Left ventricle myocardium inferior (tissue), 1 donor: Measurements from ENCODE around the gene MAMDC2. TPM values are rescaled to one million over a fixed set of nuclear protein-coding genes. Genes with fewer than 3 reads are reported as not detected.

Experiments
- DNase-seq: peaks from one replicate; pipeline ENCODE4 v3.0.0-alpha.2; 2020
- H3K27ac ChIP-seq: fragments of 200-600 bp; replicated peaks from 2 replicates; pipeline ENCODE4 v1.8.0; 2021
- H3K27me3 ChIP-seq: fragments of 200-600 bp; 2 replicates; pipeline ENCODE4 v1.8.0; 2021; ENCODE audit warnings: low read depth
- H3K36me3 ChIP-seq: fragments of 200-600 bp; 2 replicates; pipeline ENCODE4 v1.8.0; 2021
- H3K4me1 ChIP-seq: fragments of 200-600 bp; 2 replicates; pipeline ENCODE4 v1.8.0; 2021
- H3K4me3 ChIP-seq: fragments of 200-600 bp; 2 replicates; pipeline ENCODE4 v1.8.0; 2021; ENCODE audit warnings: mild to moderate bottlenecking, moderate library complexity
- H3K9me3 ChIP-seq: fragments of 200-600 bp; replicated peaks from 2 replicates; pipeline ENCODE4 v1.8.0; 2021
- CTCF ChIP-seq: fragments of 200-600 bp; IDR thresholded peaks from 2 replicates; pipeline ENCODE4 v1.8.0; 2021; ENCODE audit warnings: antibody characterized with exemption, mild to moderate bottlenecking, borderline replicate concordance
- intact Hi-C: fragments of 100-400 bp; cut with micrococcal nuclease; formaldehyde crosslinking; loops from one replicate; pipeline ENCODE4 v1.11.0; 2022
- long read RNA-seq: library from polyadenylated mRNA; unstranded; transcript quantifications from one replicate; pipeline ENCODE4 v2.0.0, GENCODE V29; 2021
- total RNA-seq: library from RNA; stranded (reverse); fragmentation: NEBNext Ultra II Directional; extraction: Animal tissue kit (Norgen Biotek cat#: 25700); gene quantifications from one replicate; pipeline ENCODE4 v1.2.1, GENCODE V29; 2021
- donor health status: DM: no; HTN: yes; CAD: no; lungs with severe emphysema.

MAMDC2 gene, protein sequence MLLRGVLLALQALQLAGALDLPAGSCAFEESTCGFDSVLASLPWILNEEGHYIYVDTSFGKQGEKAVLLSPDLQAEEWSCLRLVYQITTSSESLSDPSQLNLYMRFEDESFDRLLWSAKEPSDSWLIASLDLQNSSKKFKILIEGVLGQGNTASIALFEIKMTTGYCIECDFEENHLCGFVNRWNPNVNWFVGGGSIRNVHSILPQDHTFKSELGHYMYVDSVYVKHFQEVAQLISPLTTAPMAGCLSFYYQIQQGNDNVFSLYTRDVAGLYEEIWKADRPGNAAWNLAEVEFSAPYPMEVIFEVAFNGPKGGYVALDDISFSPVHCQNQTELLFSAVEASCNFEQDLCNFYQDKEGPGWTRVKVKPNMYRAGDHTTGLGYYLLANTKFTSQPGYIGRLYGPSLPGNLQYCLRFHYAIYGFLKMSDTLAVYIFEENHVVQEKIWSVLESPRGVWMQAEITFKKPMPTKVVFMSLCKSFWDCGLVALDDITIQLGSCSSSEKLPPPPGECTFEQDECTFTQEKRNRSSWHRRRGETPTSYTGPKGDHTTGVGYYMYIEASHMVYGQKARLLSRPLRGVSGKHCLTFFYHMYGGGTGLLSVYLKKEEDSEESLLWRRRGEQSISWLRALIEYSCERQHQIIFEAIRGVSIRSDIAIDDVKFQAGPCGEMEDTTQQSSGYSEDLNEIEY
- 9.0 TPM for total RNA-seq
- long read RNA-seq, transcript MAMDC2-201 (14 exons, 3,616 nt) = major isoform, 18 of 19 reads
- long read RNA-seq, partial matches to known transcripts = 1 of 19 reads
- long read RNA-seq, other reads (novel, unspliced or antisense) = 0 of 19 reads

DNA sequence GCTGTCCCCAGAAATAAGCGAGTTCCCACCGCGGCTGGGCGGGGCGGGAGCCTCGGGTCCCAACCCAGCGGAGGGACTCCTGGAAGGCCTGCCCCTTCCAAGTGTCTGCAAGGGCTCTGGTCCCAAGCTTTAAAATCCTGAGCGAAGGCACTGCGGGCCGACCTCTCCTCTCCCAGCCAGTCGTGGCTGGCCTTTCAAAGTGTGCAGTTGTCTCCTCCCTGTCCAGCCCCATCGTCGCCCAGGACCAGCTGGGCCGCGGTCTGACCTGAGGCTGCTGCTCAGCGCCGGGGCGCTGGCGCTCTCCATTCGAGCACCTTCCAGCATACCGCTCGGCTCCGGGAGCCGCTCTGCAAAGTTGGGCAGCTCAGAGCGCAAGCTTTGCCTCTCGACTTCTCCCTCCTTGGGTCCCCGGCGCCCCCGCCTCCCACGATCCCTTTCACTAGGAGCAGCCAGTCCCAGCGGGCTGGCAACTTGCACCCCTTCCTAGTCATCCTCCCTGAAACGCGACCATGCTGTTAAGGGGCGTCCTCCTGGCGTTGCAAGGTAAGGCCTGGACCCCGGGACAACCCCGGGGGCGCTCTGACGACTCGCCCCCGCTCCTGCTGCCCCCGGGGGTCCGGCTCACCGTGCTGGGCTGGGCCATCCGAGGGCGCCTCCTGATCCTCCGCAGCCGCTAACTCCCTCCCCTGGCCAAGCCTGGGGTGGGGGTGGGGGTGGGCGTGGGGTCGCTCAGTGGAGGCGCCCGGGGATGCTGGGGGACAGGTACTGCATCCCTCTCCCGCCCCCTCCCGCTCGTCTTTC, at the start of gene MAMDC2:
TSS of gene MAMDC2 (plus strand) at position 160 of the 801 bp plus-strand sequence. CDS start at position 510, 350 bp downstream.
- peak within 1 kb of the TSS; percentile 72 for H3K4me3 ChIP-seq
- peak within 1 kb of the TSS; percentile 81 for H3K27ac ChIP-seq
- peaks cover 26% of the 10 kb centered on the region for H3K27me3 ChIP-seq
- H3K4me1 ChIP-seq = peaks cover 64% of the 10 kb centered on the region
- no peaks in the 10 kb centered on the region for H3K36me3 ChIP-seq
- DNase-seq = peak; percentile 76
- H3K9me3 ChIP-seq = no peaks in the 10 kb centered on the region
- no peak for TF ChIP-seq CTCF
- intact Hi-C loops = no loop called here

DNA sequence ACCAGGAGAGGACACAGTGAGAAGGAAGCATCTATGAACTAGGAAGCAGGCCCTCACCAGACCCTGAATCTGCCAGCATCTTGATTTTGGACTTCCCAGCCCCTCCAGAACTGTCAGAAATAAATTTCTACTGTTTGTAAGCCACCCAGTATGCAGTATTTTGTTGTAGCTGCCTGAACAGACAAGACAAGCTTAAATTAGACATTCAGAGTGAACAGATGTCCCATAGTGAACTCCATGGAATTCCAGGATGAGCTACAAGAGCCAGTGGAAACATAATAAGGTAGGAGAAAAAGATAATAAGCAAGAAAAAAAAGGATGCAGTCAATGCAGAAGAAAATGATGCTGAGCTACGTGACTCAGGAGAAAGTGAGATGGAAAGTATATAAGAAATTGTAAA, 47.8 kb upstream of the MAMDC2 start:
- H3K4me1 ChIP-seq = peaks cover 23% of the 10 kb centered on the region
- H3K27ac ChIP-seq = peak overlapping the region; percentile 75
- no peak for TF ChIP-seq CTCF
- no peaks in the 10 kb centered on the region for H3K27me3 ChIP-seq
- no peaks in the 10 kb centered on the region for H3K36me3 ChIP-seq
- no peaks in the 10 kb centered on the region for H3K9me3 ChIP-seq
- H3K4me3 ChIP-seq = no peak overlapping the region
- intact Hi-C loops = no loop called here
- no peak for DNase-seq

GRCh38 chr9:69996967-69997366, 46.7 kb upstream of the MAMDC2 start:
- H3K4me3 ChIP-seq = peak overlapping the region; percentile 2
- no peak for DNase-seq
- peak overlapping the region; percentile 75 for H3K27ac ChIP-seq
- H3K27me3 ChIP-seq = no peaks in the 10 kb centered on the region
- intact Hi-C loops = no loop called here
- TF ChIP-seq CTCF = no peak
- no peaks in the 10 kb centered on the region for H3K9me3 ChIP-seq
- no peaks in the 10 kb centered on the region for H3K36me3 ChIP-seq
- peaks cover 23% of the 10 kb centered on the region for H3K4me1 ChIP-seq

DNA sequence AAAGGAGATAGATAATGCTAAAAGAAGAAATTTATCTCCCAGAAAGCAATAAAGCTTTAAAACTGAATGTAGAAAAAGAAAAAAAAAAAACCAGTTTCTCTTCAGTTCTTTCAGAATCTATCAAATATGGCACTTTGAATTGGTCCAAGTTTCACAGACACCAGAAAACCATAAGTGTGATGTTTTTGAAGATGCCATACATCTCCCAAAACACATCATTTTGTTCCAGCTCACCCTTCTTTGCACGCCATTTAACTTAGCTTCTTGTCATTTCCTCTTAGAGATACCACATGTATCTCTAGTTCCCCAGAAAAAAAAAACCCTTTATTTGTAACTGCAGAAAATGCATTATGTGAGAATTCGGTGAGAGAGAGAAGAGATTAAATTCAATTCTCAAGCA, 46.1 kb upstream of the MAMDC2 start:
- no peak for TF ChIP-seq CTCF
- H3K4me1 ChIP-seq = peaks cover 23% of the 10 kb centered on the region
- H3K27me3 ChIP-seq = no peaks in the 10 kb centered on the region
- no peaks in the 10 kb centered on the region for H3K36me3 ChIP-seq
- H3K27ac ChIP-seq = peak overlapping the region; percentile 75
- H3K4me3 ChIP-seq = peak overlapping the region; percentile 2
- intact Hi-C loops = no loop called here
- no peak for DNase-seq
- H3K9me3 ChIP-seq = no peaks in the 10 kb centered on the region

DNA sequence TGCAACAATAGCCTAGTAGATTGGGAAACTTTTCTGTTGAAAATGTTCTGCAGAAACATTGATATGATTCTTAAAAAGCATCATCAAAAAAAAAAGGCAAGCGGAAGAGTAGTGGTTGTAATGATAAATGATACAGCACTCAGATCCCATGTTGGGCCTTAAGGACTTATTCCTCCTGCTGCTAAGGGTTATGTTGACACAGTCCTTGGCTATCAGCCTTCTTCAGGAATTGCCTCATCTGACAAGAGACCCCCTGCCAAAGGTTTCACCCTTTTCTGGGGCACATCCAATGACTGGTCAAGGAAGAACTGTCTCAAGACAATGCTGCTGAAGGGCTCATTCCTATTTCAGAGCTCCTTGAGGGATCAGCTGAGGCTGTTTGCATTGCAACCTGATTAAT, 44.3 kb upstream of the MAMDC2 start:
- H3K9me3 ChIP-seq = no peaks in the 10 kb centered on the region
- H3K27ac ChIP-seq = no peak overlapping the region
- TF ChIP-seq CTCF = no peak
- no peaks in the 10 kb centered on the region for H3K27me3 ChIP-seq
- peaks cover 23% of the 10 kb centered on the region for H3K4me1 ChIP-seq
- no peak overlapping the region for H3K4me3 ChIP-seq
- no peak for DNase-seq
- intact Hi-C loops = no loop called here
- no peaks in the 10 kb centered on the region for H3K36me3 ChIP-seq
